Measurements from ENCODE around the gene RAD23B. TPM values are rescaled to one million over a fixed set of nuclear protein-coding genes. Genes with fewer than 3 reads are reported as not detected.

Gene RAD23B
- total RNA-seq, 1 experiment from 2014 or later = 251 TPM

DNA sequence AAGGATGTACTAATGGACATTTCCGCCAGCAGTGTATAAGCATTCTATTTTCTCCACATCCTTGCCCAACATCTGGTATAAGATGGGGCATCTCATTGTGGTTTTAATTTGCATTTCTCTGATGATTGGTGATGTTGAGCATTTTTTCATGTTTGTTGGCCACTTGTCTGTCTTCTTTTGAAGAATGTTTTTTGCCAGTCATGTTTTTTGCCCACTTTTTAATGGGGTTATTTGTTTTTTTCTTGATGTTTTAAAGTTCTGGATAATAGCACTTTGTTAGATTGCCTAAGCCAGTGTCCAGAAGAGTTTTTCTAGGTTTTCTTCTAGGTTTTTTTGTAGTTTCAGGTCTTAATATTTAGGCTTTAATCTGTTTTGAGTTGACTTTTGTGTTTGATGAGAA, 31.7 kb downstream of the RAD23B start:
- CTCF ChIA-PET = no interaction called here
- H3K9me3 ChIP-seq (ENCODE audit: control insufficient read depth in 1 of 2, insufficient read depth in 1 of 2, low read depth in 1 of 2, low read length in 2 of 2) = no peaks in the 10 kb centered on the region
- H4K20me1 ChIP-seq (ENCODE audit: insufficient read depth) = peaks cover 41% of the 10 kb centered on the region
- intact Hi-C loops (cut with micrococcal nuclease) = no loop called here
- peaks cover 0 to 8% of the 10 kb centered on the region in 2 experiments; a peak in 1 of 4 replicates for H3K4me1 ChIP-seq (ENCODE audit: control insufficient read depth in 1 of 2, insufficient read depth in 2 of 2, low read length in 2 of 2)
- H3K27me3 ChIP-seq (ENCODE audit: insufficient read depth, low read length) = no peaks in the 10 kb centered on the region
- DNase-seq (ENCODE audit: low read depth, low spot score) (no peak), ATAC-seq (no peak)
- no peaks in the 10 kb centered on the region for H3K9me2 ChIP-seq (ENCODE audit: insufficient read depth)
- H3K36me3 ChIP-seq (ENCODE audit: control insufficient read depth in 1 of 2, insufficient read depth in 2 of 2, low read length in 2 of 2) = peaks cover 36 to 52% of the 10 kb centered on the region in 2 experiments
- RAD21 ChIA-PET (ENCODE audit: low non-redundant PET in 1 of 2, low total read pairs in 2 of 2, uncharacterized antibody in 2 of 2, unreplicated experiment in 2 of 2) = no interaction called here
- peaks cover 100% of the 10 kb centered on the region for H3K79me2 ChIP-seq (ENCODE audit: insufficient read depth, low read length)
- BruUV-seq (replicated peaks) = no TSS peak
- H2AFZ ChIP-seq (ENCODE audit: low read depth, low read length, poor library complexity, severe bottlenecking) = no peak overlapping the region
- no peak overlapping the region for H3K4me3 ChIP-seq (replicated peaks in 1 of 2; ENCODE audit: low read depth in 1 of 2, low read length in 2 of 2)
- H3K27ac ChIP-seq (ENCODE audit: low read depth, low read length) = no peak overlapping the region
- POLR2A ChIA-PET = no interaction called here
- TF ChIP-seq FOSL1 (IDR thresholded peaks at IDR 0.05; ENCODE audit: low read depth) (no peak), RAD21 (IDR thresholded peaks at IDR 0.05; ENCODE audit: low read depth) (no peak), POLR2A (IDR thresholded peaks at IDR 0.05; ENCODE audit: borderline replicate concordance, extremely low read depth, insufficient read depth, insufficient read length) (no peak), ZBTB33 (IDR thresholded peaks at IDR 0.05; ENCODE audit: extremely low read depth, insufficient replicate concordance, low read length) (no peak), YY1 (IDR thresholded peaks at IDR 0.05; ENCODE audit: extremely low read depth, insufficient replicate concordance, low read depth, low read length) (no peak), SRF (IDR thresholded peaks at IDR 0.05; ENCODE audit: low read depth) (no peak), POLR2AphosphoS5 (IDR thresholded peaks at IDR 0.05; ENCODE audit: low read depth, low read length) (no peak), JUND (IDR thresholded peaks at IDR 0.05) (no peak), SP1 (IDR thresholded peaks at IDR 0.05; ENCODE audit: low read depth) (no peak), EGR1 (IDR thresholded peaks at IDR 0.05; ENCODE audit: low read depth) (no peak), CEBPB (IDR thresholded peaks at IDR 0.05; ENCODE audit: low read depth) (no peak), CBX3 (IDR thresholded peaks at IDR 0.05; ENCODE audit: low read depth) (no peak), MAX (IDR thresholded peaks at IDR 0.05) (no peak)
- TF ChIP-seq, protein P1, sequence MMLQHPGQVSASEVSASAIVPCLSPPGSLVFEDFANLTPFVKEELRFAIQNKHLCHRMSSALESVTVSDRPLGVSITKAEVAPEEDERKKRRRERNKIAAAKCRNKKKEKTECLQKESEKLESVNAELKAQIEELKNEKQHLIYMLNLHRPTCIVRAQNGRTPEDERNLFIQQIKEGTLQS (IDR thresholded peaks at IDR 0.05) = no peak
- H3K9ac ChIP-seq (ENCODE audit: low read length) = no peak overlapping the region
- no peak overlapping the region for H3K4me2 ChIP-seq (ENCODE audit: low read length)
